H1 (cell line): ENCODE results near the gene ADGRL3. TPM values are rescaled to one million over a fixed set of nuclear protein-coding genes. Genes with fewer than 3 reads are reported as not detected.

Source experiments
- CTCF ChIA-PET: fragments of 300-600 bp; sonication (Branson Sonifier 250); formaldehyde crosslinking; loops from one replicate; lab custom pipeline; 2021; ENCODE audit not compliant: partially characterized antibody; lab: Charles Lee
- POLR2A ChIA-PET: fragments of 300-600 bp; sonication (Branson Sonifier 250); formaldehyde crosslinking; loops from one replicate; lab custom pipeline; 2021; ENCODE audit warnings: inconsistent platforms; ENCODE audit not compliant: partially characterized antibody; lab: Charles Lee
- DNase-seq, 2 experiments: peaks; one replicate each; pipeline versions ENCODE4 v3.0.0 to v3.0.0-alpha.2; 2010 to 2022; ENCODE audit warnings: low spot score in 2 of 2, low read depth in 1 of 2, mixed read lengths in 1 of 2
- FAIRE-seq: peaks from 2 replicates; lab custom pipeline; 2011; peaks lifted over from hg19 to GRCh38; lab: Jason Lieb, UNC
- H2AFZ ChIP-seq: 2 replicates; pipeline ENCODE4 v1.8.1; 2012; ENCODE audit warnings: low read length, inconsistent platforms
- H2AK5ac ChIP-seq: 2 replicates; pipeline ENCODE4 v1.6.1; 2013; ENCODE audit warnings: low read depth, low read length
- H2BK120ac ChIP-seq: replicated peaks from 2 replicates; pipeline ENCODE3; 2013; ENCODE audit warnings: low read depth, low read length, inconsistent platforms
- H2BK12ac ChIP-seq: 2 replicates; pipeline ENCODE4 v1.6.1; 2013; ENCODE audit warnings: low read depth, low read length
- H2BK15ac ChIP-seq: 2 replicates; pipeline ENCODE4 v1.6.1; 2013; ENCODE audit warnings: low read length
- H2BK20ac ChIP-seq: 2 replicates; pipeline ENCODE4 v1.6.1; 2013; ENCODE audit warnings: low read length
- H2BK5ac ChIP-seq: 2 replicates; pipeline ENCODE4 v1.6.1; 2013; ENCODE audit warnings: low read depth, low read length
- H3K14ac ChIP-seq: 2 replicates; pipeline ENCODE4 v1.6.1; 2013; ENCODE audit warnings: inconsistent platforms; ENCODE audit not compliant: insufficient read length
- H3K18ac ChIP-seq: 2 replicates; pipeline ENCODE4 v1.6.1; 2013; ENCODE audit warnings: low read length; ENCODE audit errors: extremely low read depth
- H3K23ac ChIP-seq: 2 replicates; pipeline ENCODE4 v1.6.1; 2013; ENCODE audit warnings: inconsistent platforms; ENCODE audit not compliant: insufficient read length
- H3K23me2 ChIP-seq: 2 replicates; pipeline ENCODE4 v1.6.1; 2013; ENCODE audit warnings: low read depth, low read length
- H3K27ac ChIP-seq: 2 replicates; pipeline ENCODE4 v1.6.1; 2011; ENCODE audit warnings: low read depth, low read length, inconsistent platforms
- H3K27me3 ChIP-seq, 4 experiments: replicated peaks in 1 of 4; 1 replicate in 1 of 4; 2 replicates in 3 of 4; pipeline versions ENCODE4 v1.6.1 to v1.8.1; 2011 to 2013; ENCODE audit warnings: low read length in 3 of 4, mild to moderate bottlenecking in 3 of 4, inconsistent platforms in 2 of 4, mixed read lengths in 2 of 4, moderate library complexity in 1 of 4; ENCODE audit not compliant: control insufficient read depth in 3 of 4, insufficient read depth in 3 of 4; ENCODE audit errors: extremely low read depth in 1 of 4
- H3K36me3 ChIP-seq, 4 experiments: 2 replicates each; pipeline versions ENCODE4 v1.6.1 to v1.8.1; 2011 to 2013; ENCODE audit warnings: mild to moderate bottlenecking in 4 of 4, low read length in 3 of 4, moderate library complexity in 2 of 4, control low read depth in 1 of 4, inconsistent platforms in 1 of 4; ENCODE audit not compliant: insufficient read depth in 4 of 4, control insufficient read depth in 2 of 4
- H3K4ac ChIP-seq: replicated peaks from 2 replicates; pipeline ENCODE3; 2013; ENCODE audit warnings: low read length, low read depth, mixed read lengths, inconsistent platforms; ENCODE audit not compliant: insufficient read length
- H3K4me1 ChIP-seq, 4 experiments: replicated peaks in 1 of 4; 1 replicate in 1 of 4; 2 replicates in 3 of 4; pipeline versions ENCODE4 v1.6.1 to v1.8.1; 2011 to 2013; ENCODE audit warnings: low read length in 3 of 4, inconsistent platforms in 2 of 4, mixed read lengths in 1 of 4; ENCODE audit not compliant: insufficient read depth in 4 of 4, control insufficient read depth in 3 of 4
- H3K4me2 ChIP-seq, 2 experiments: 2 replicates each; pipeline versions ENCODE4 v1.6.1 to v1.8.1; 2011 to 2013; ENCODE audit warnings: low read depth in 2 of 2, low read length in 2 of 2, control low read depth in 1 of 2, inconsistent platforms in 1 of 2, mild to moderate bottlenecking in 1 of 2; ENCODE audit not compliant: insufficient read depth in 1 of 2
- H3K4me3 ChIP-seq, 4 experiments: fragments of 200-600, 300-600 bp in 1 of 4; sonication (generic), shearing (Covaris generic), sonication (Bioruptor Twin) in 1 of 4; 2 replicates each; pipeline versions ENCODE4 v1.5.1 to v1.8.1; 2011 to 2016; ENCODE audit warnings: low read length in 4 of 4, low read depth in 3 of 4, control low read depth in 2 of 4, inconsistent platforms in 2 of 4, mild to moderate bottlenecking in 2 of 4, mixed read lengths in 1 of 4, moderate library complexity in 1 of 4; ENCODE audit not compliant: insufficient read depth in 2 of 4; ENCODE audit errors: extremely low read depth in 1 of 4
- H3K56ac ChIP-seq: replicated peaks from 2 replicates; pipeline ENCODE3; 2013; ENCODE audit warnings: low read depth, mild to moderate bottlenecking, mixed read lengths, low read length, inconsistent platforms; ENCODE audit not compliant: insufficient read length
- H3K79me1 ChIP-seq: 2 replicates; pipeline ENCODE4 v1.6.1; 2013; ENCODE audit warnings: low read depth, low read length, control low read depth
- H3K79me2 ChIP-seq, 2 experiments: 2 replicates each; pipeline versions ENCODE4 v1.6.1 to v1.8.1; 2012 to 2013; ENCODE audit warnings: low read length in 2 of 2, mild to moderate bottlenecking in 2 of 2, inconsistent platforms in 1 of 2; ENCODE audit not compliant: insufficient read depth in 2 of 2, control insufficient read depth in 1 of 2
- H3K9ac ChIP-seq, 4 experiments: replicated peaks in 1 of 4; 1 replicate in 1 of 4; 2 replicates in 3 of 4; pipeline versions ENCODE4 v1.6.1 to v1.8.1; 2011 to 2013; ENCODE audit warnings: low read depth in 3 of 4, low read length in 3 of 4, control low read depth in 2 of 4, mild to moderate bottlenecking in 2 of 4, moderate library complexity in 2 of 4, inconsistent platforms in 1 of 4; ENCODE audit errors: extremely low read depth in 1 of 4
- H3K9me3 ChIP-seq, 2 experiments: 2 replicates each; pipeline versions ENCODE4 v1.6.1 to v1.8.1; 2012 to 2013; ENCODE audit warnings: mild to moderate bottlenecking in 2 of 2, moderate library complexity in 2 of 2, control low read depth in 1 of 2, inconsistent platforms in 1 of 2, low read depth in 1 of 2, low read length in 1 of 2, mixed read lengths in 1 of 2; ENCODE audit not compliant: insufficient read depth in 2 of 2
- H4K20me1 ChIP-seq, 2 experiments: replicated peaks in 1 of 2; 2 replicates each; pipeline versions ENCODE3 to v1.8.1; 2011 to 2013; ENCODE audit warnings: inconsistent platforms in 2 of 2, low read length in 2 of 2, mild to moderate bottlenecking in 1 of 2; ENCODE audit not compliant: insufficient read depth in 2 of 2, control insufficient read depth in 1 of 2
- H4K5ac ChIP-seq: 2 replicates; pipeline ENCODE4 v1.6.1; 2013; ENCODE audit warnings: low read length, low read depth, mixed read lengths, inconsistent platforms; ENCODE audit not compliant: insufficient read length
- H4K8ac ChIP-seq: 2 replicates; pipeline ENCODE4 v1.8.0; 2013; ENCODE audit warnings: mild to moderate bottlenecking, moderate library complexity, low read length, inconsistent platforms; ENCODE audit not compliant: insufficient read depth; ENCODE audit errors: extremely low read depth
- H4K91ac ChIP-seq: replicated peaks from 2 replicates; pipeline ENCODE3; 2013; ENCODE audit warnings: low read length, mixed read lengths, inconsistent platforms; ENCODE audit not compliant: insufficient read length
- POU5F1 ChIP-seq: IDR thresholded peaks from 2 replicates; pipeline ENCODE4 v1.6.1; 2011; ENCODE audit warnings: low read depth, mild to moderate bottlenecking, low read length, moderate library complexity
- SIX5 ChIP-seq: IDR thresholded peaks from 2 replicates; pipeline ENCODE4 v1.6.1; 2011; ENCODE audit warnings: mild to moderate bottlenecking, low read depth, low read length
- TCF12 ChIP-seq: IDR thresholded peaks from 2 replicates; pipeline ENCODE4 v1.6.1; 2011; ENCODE audit warnings: low read depth, mild to moderate bottlenecking, low read length
- WGBS, 2 experiments: shearing (Covaris generic) in 1 of 2; methylation state at CpG; one replicate each; pipeline versions ENCODE4 v1.1.6 to v1.1.7; 2013 to 2015; ENCODE audit warnings: low lambda C conversion rate in 2 of 2, mixed read lengths in 2 of 2, inconsistent platforms in 1 of 2, low coverage in 1 of 2, missing lambda C conversion rate in 1 of 2; ENCODE audit not compliant: insufficient replicate concordance in 2 of 2, insufficient coverage in 1 of 2, insufficient read length in 1 of 2; ENCODE audit errors: extremely low coverage in 1 of 2, missing lambda C conversion rate in 1 of 2; 5-methylcytosine and 5-hydroxymethylcytosine counted together
- polyA plus RNA-seq, 7 experiments: library from polyadenylated mRNA; depleted of rRNA in 3 of 7; stranded (reverse) in 5 of 7; unstranded in 2 of 7; fragments of >200 nt in 5 of 7; fragments of 200-250 nt in 2 of 7; gene quantifications; 1 replicate in 5 of 7; 2 replicates in 1 of 7; 4 replicates in 1 of 7; pipeline versions ENCODE4 v1.2.1 to v1.2.3, GENCODE V29; 2011 to 2013; ENCODE audit warnings: missing spikeins in 2 of 7, mixed read lengths in 2 of 7
- total RNA-seq: library from RNA; stranded (reverse); fragmentation: NEBNext Ultra II Directional; extraction: Animal tissue kit (Norgen Biotek cat#: 25700); gene quantifications from 2 replicates; pipeline ENCODE4 v1.2.1, GENCODE V29; 2021

The ADGRL3 gene
- total and polyA plus RNA-seq, 2 of the 8 experiments (the other 6 are each of a cell fraction or from before 2014, with no cell fraction given), result 6.6 to 13.0 TPM

DNA sequence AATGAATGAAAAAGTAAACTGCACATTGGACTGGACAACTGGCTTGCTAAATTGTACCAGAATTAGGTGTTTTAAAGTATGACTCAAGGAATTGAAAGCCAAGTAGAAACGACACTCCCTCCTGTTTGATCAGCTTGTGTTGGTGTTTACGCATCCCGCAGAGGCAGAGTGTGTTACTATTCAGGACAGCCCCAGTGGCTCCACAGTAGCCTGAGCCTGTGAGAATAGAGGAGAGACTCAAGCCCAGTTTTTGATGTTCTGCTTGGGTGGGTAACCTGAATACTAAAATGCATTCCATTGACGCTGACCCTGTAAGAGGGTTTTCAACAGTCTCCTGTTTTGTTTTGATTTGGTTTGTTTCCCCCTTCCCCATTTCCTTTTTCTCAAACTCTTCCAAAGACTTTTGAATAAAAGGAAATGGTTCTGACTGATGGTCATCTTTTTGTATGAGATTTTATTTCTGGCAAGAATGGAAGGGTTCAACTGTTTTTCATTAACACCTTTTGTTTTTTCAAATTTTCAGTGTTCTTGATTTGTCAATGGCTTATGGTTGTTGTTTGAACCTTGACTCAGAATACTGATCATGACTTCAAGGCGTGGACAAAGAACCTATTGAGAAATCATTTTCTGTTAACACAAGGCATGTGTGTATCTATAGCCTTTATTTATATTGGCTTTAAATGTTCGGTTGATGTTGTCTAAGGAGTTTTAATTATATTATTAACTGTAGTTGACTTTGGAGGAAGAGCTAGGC, 10.2 kb downstream of the ADGRL3 start:
- Histone ChIP-seq H3K4me1 (no peaks in the 10 kb centered on the region; a peak in 1 of 7 replicates), H3K4ac (no peak overlapping the region), H3K4me2 (peak overlapping the region in 1 of 2 experiments; percentile 30; a peak in 1 of 4 replicates), H2AK5ac (no peak overlapping the region), H2AFZ (no peak overlapping the region), H3K14ac (no peak overlapping the region), H3K79me1 (0 out of 2 replicates have a peak, but pooled peaks cover 2% of the 10 kb centered on the region), H3K79me2 (peaks cover 0 to 61% of the 10 kb centered on the region in 2 experiments; a peak in 2 of 4 replicates), H4K91ac (no peak overlapping the region), H3K4me3 (no peak overlapping the region; a peak in 1 of 8 replicates), H3K36me3 (no peaks in the 10 kb centered on the region), H2BK12ac (no peak overlapping the region), H3K18ac (no peak overlapping the region), H3K9ac (no peak overlapping the region), H2BK5ac (no peak overlapping the region), H3K23ac (no peak overlapping the region), H4K20me1 (peaks cover 0 to 1% of the 10 kb centered on the region in 2 experiments), H2BK120ac (no peak overlapping the region), H3K9me3 (no peaks in the 10 kb centered on the region), H3K27ac (no peak overlapping the region), H4K5ac (no peak overlapping the region), H3K27me3 (no peaks in the 10 kb centered on the region), H2BK20ac (no peak overlapping the region), H3K23me2 (no peaks in the 10 kb centered on the region), H2BK15ac (no peak overlapping the region), H3K56ac (no peak overlapping the region), H4K8ac (no peak overlapping the region)
- DNase-seq (no peak), FAIRE-seq (peak; percentile 92)
- TF ChIP-seq TCF12 (0 out of 2 replicates have a peak, but pooled peaks have one; percentile 38), POU5F1 (no peak), SIX5 (no peak)
- ChIA-PET POLR2A (interaction anchor here (1.3 kb wide), 1 partner anchor 10 kb away, joined by 7 read pairs; the partner anchor contains the start of gene ADGRL3), CTCF (no interaction called here)
- 49% methylated on average over 6 of the region's 6 CpGs; no CpG with 5 or more reads in 1 of the 2 experiments for WGBS, 2 experiments
